K562 (cell line): ENCODE results near the gene RIPK3. TPM values are rescaled to one million over a fixed set of nuclear protein-coding genes. Genes with fewer than 3 reads are reported as not detected.

ENCODE experiments used
- ATAC-seq: fragments of 200-7000 bp; cut with Tn5 transposase; 3 replicates; pipeline ENCODE4 v1.9.1; 2020; ENCODE audit warnings: moderate library complexity
- BruUV-seq: library from RNA; stranded (reverse); fragments of 400-500 nt; replicated peaks from 2 replicates; lab custom pipeline; 2021; lab: Mats Ljungman, UMichigan
- CTCF ChIA-PET: fragments of 300-600 bp; formaldehyde crosslinking; extraction: SDS; loops from one replicate; lab custom pipeline; 2021; ENCODE audit warnings: low intra/inter-chr PET ratio; lab: Yijun Ruan, JAX
- POLR2A ChIA-PET: fragments of 300-600, 350-650 bp; sonication (Branson Sonifier 250); formaldehyde crosslinking; extraction: SDS; loops from one replicate; lab custom pipeline; 2021; ENCODE audit warnings: antibody characterized with exemption, inconsistent platforms; lab: Yijun Ruan, JAX
- DNase-seq, 4 experiments: peaks; one replicate each; pipeline versions ENCODE4 v3.0.0 to v3.0.0-alpha.2; 2011 to 2018; ENCODE audit warnings: low spot score in 3 of 4, mixed read lengths in 3 of 4; ENCODE audit errors: extremely low read depth in 1 of 4
- FAIRE-seq: peaks from 2 replicates; lab custom pipeline; 2011; peaks lifted over from hg19 to GRCh38; lab: Jason Lieb, UNC
- H2AFZ ChIP-seq: 2 replicates; pipeline ENCODE4 v1.6.0; 2011; ENCODE audit warnings: low read depth, low read length, control low read depth, inconsistent platforms
- H3K27ac ChIP-seq: fragments of 200-600 bp; 3 replicates; pipeline ENCODE4 v1.8.0; 2011; ENCODE audit warnings: low read depth, mild to moderate bottlenecking, control low read depth, inconsistent platforms, low read length, moderate library complexity, mixed read lengths; ENCODE audit errors: extremely low read depth
- H3K27me3 ChIP-seq, 2 experiments: fragments of 300-600 bp in 1 of 2; 2 replicates in 1 of 2; 3 replicates in 1 of 2; pipeline versions ENCODE4 v1.6.0 to v1.8.0; 2011; ENCODE audit warnings: inconsistent platforms in 2 of 2, low read length in 2 of 2, mild to moderate bottlenecking in 1 of 2, mixed read lengths in 1 of 2, moderate library complexity in 1 of 2; ENCODE audit not compliant: control insufficient read depth in 2 of 2, insufficient read depth in 2 of 2
- H3K36me3 ChIP-seq: fragments of 300-600 bp; 3 replicates; pipeline ENCODE4 v1.8.0; 2011; ENCODE audit warnings: mild to moderate bottlenecking, low read length, inconsistent platforms; ENCODE audit not compliant: control insufficient read depth, insufficient read depth
- H3K4me1 ChIP-seq, 2 experiments: fragments of 200-600 bp in 1 of 2; replicated peaks in 1 of 2; 2 replicates in 1 of 2; 3 replicates in 1 of 2; pipeline versions ENCODE4 v1.5.1 to v1.8.0; 2011; ENCODE audit warnings: inconsistent platforms in 2 of 2, low read length in 2 of 2, mild to moderate bottlenecking in 1 of 2, mixed read lengths in 1 of 2, moderate library complexity in 1 of 2; ENCODE audit not compliant: control insufficient read depth in 2 of 2, insufficient read depth in 2 of 2
- H3K4me2 ChIP-seq: 2 replicates; pipeline ENCODE4 v1.6.1; 2011; ENCODE audit warnings: low read length, control low read depth, inconsistent platforms, mixed read lengths; ENCODE audit not compliant: insufficient read depth
- H3K4me3 ChIP-seq: fragments of 200-600 bp; sonication (generic), shearing (Covaris generic); 2 replicates; pipeline ENCODE4 v1.5.1; 2016; ENCODE audit warnings: control low read depth, inconsistent platforms
- H3K79me2 ChIP-seq: fragments of 200-600 bp; 3 replicates; pipeline ENCODE4 v1.8.0; 2011; ENCODE audit warnings: low read length, inconsistent platforms; ENCODE audit not compliant: control insufficient read depth, insufficient read depth
- H3K9ac ChIP-seq, 2 experiments: 2 replicates each; pipeline versions ENCODE4 v1.6.0 to v1.6.1; 2011; ENCODE audit warnings: low read depth in 2 of 2, low read length in 2 of 2, control low read depth in 1 of 2, inconsistent platforms in 1 of 2, mild to moderate bottlenecking in 1 of 2, mixed read lengths in 1 of 2; ENCODE audit not compliant: insufficient read depth in 1 of 2
- H3K9me1 ChIP-seq: one replicate; pipeline ENCODE4 v1.6.0; 2011; ENCODE audit warnings: inconsistent platforms, mild to moderate bottlenecking, low read length, moderate library complexity; ENCODE audit not compliant: control insufficient read depth, insufficient read depth
- H3K9me3 ChIP-seq: replicated peaks from 2 replicates; pipeline ENCODE4 v1.5.1; 2011; ENCODE audit warnings: low read depth, low read length, inconsistent platforms; ENCODE audit not compliant: control insufficient read depth, insufficient read depth
- H4K20me1 ChIP-seq: replicated peaks from 2 replicates; pipeline ENCODE4 v1.6.1; 2011; ENCODE audit warnings: low read length, inconsistent platforms, mixed read lengths; ENCODE audit not compliant: control insufficient read depth, insufficient read depth
- CREBBP ChIP-seq: IDR thresholded peaks from one replicate; pipeline ENCODE4 v1.6.1; 2012; ENCODE audit warnings: low read depth, mild to moderate bottlenecking, control low read depth, inconsistent platforms, low read length
- CREM ChIP-seq: IDR thresholded peaks from 2 replicates; pipeline ENCODE4 v1.6.1; 2014; ENCODE audit warnings: antibody characterized with exemption, low read depth
- HIVEP1 ChIP-seq: fragments of 250-450 bp; sonication (Bioruptor Pico); IDR thresholded peaks from 2 replicates; pipeline ENCODE4 v1.4.0; 2020; ENCODE audit warnings: mild to moderate bottlenecking
- HSF4 ChIP-seq: fragments of 250-450 bp; sonication (Bioruptor Pico); IDR thresholded peaks from 2 replicates; pipeline ENCODE4 v2.1.2; 2022; ENCODE audit warnings: mild to moderate bottlenecking, moderate library complexity, borderline replicate concordance
- POLR2A ChIP-seq: fragments of 450-650 bp; conservative IDR thresholded peaks from 2 replicates; pipeline ENCODE4 v1.6.1; 2016
- RAD21 ChIP-seq, 2 experiments: fragments of 250-450 bp in 1 of 2; fragments of 450-650 bp in 1 of 2; sonication (Bioruptor Pico) in 1 of 2; formaldehyde crosslinking in 1 of 2; IDR thresholded peaks in 1 of 2; conservative IDR thresholded peaks in 1 of 2; 2 replicates each; pipeline versions ENCODE4 v1.4.0 to v1.8.0; 2020 to 2022; ENCODE audit warnings: mild to moderate bottlenecking in 2 of 2, moderate library complexity in 1 of 2
- SMC3 ChIP-seq: conservative IDR thresholded peaks from 2 replicates; pipeline ENCODE4 v1.6.1; 2011; ENCODE audit warnings: low read depth, low read length, improper control_type of control experiment; ENCODE audit not compliant: insufficient read depth
- SPI1 ChIP-seq: IDR thresholded peaks from 2 replicates; pipeline ENCODE4 v1.6.1; 2011; ENCODE audit warnings: low read depth, low read length, control low read depth, borderline replicate concordance
- SUPT5H ChIP-seq: fragments of 450-650 bp; IDR thresholded peaks from 2 replicates; pipeline ENCODE4 v1.6.1; 2016
- ZNF263 ChIP-seq: sonication (generic); formaldehyde crosslinking; IDR thresholded peaks from 2 replicates; pipeline ENCODE4 v1.8.0; 2022; ENCODE audit warnings: mild to moderate bottlenecking, missing genetic modification reagents, borderline replicate concordance
- WGBS: fragments of 100-300 bp; shearing (Covaris generic); methylation state at CpG from one replicate; pipeline ENCODE4 v1.1.6; 2016; ENCODE audit warnings: low coverage, mixed read lengths; ENCODE audit not compliant: insufficient coverage; ENCODE audit errors: missing lambda C conversion rate; 5-methylcytosine and 5-hydroxymethylcytosine counted together
- in situ Hi-C: fragments of 300-500 bp; cut with MboI; formaldehyde crosslinking; loops from 4 replicates; pipeline ENCODE4 v1.15.0; 2018; ENCODE audit warnings: inconsistent platforms, mixed read lengths
- intact Hi-C: fragments of 100-400 bp; cut with micrococcal nuclease; formaldehyde crosslinking; loops from 2 replicates; pipeline ENCODE4 v1.14.2; 2022
- polyA plus RNA-seq, 8 experiments: library from polyadenylated mRNA; depleted of rRNA in 4 of 8; stranded (reverse) in 5 of 8; unstranded in 3 of 8; fragments of >200 nt; fragmentation: Nextera tagmentation in 2 of 8; fragmentation: Illumina TruSeq in 1 of 8; extraction: Ambion mirVana in 2 of 8; extraction: Trizol in 1 of 8; gene quantifications; 2 replicates each; pipeline versions ENCODE4 v1.2.1 to v1.2.3, GENCODE V29; 2011 to 2014; ENCODE audit warnings: inconsistent platforms in 1 of 8, missing spikeins in 1 of 8
- total RNA-seq, 7 experiments: library from RNA; depleted of rRNA in 6 of 7; stranded (reverse); fragments of >200 nt in 6 of 7; fragmentation: Illumina TruSeq in 2 of 7; extraction: Trizol in 2 of 7; gene quantifications; 2 replicates each; pipeline versions ENCODE4 v1.2.1 to v1.2.3, GENCODE V29; 2011 to 2021; ENCODE audit warnings: low replicate concordance in 1 of 7
- TF ChIP-seq, protein P1 (sequence below): IDR thresholded peaks from 2 replicates; pipeline ENCODE4 v1.6.1; 2011; ENCODE audit warnings: borderline replicate concordance, low read depth, mild to moderate bottlenecking, moderate library complexity, low read length; ENCODE audit not compliant: insufficient read depth, poor library complexity, severe bottlenecking
- TF ChIP-seq, protein P2 (sequence below), 3 experiments: IDR thresholded peaks in 2 of 3; conservative IDR thresholded peaks in 1 of 3; 2 replicates each; pipeline ENCODE4 v1.5.1; 2011 to 2012; ENCODE audit warnings: low read length in 3 of 3, mild to moderate bottlenecking in 3 of 3, control low read depth in 2 of 3, improper control_type of control experiment in 1 of 3, inconsistent platforms in 1 of 3, low read depth in 1 of 3, mixed read lengths in 1 of 3, moderate library complexity in 1 of 3; ENCODE audit not compliant: insufficient read depth in 2 of 3
- TF ChIP-seq, protein P3 (sequence below): sonication (generic); formaldehyde crosslinking; IDR thresholded peaks from 2 replicates; pipeline ENCODE4 v1.8.0; 2022; ENCODE audit warnings: mild to moderate bottlenecking, low read depth, missing genetic modification reagents

The RIPK3 gene
- total and polyA plus RNA-seq, 9 of the 15 experiments (the other 6 are each of a cell fraction or from before 2014, with no cell fraction given) = 0.03 to 0.43 (median 0.28) TPM; not detected in 3

DNA sequence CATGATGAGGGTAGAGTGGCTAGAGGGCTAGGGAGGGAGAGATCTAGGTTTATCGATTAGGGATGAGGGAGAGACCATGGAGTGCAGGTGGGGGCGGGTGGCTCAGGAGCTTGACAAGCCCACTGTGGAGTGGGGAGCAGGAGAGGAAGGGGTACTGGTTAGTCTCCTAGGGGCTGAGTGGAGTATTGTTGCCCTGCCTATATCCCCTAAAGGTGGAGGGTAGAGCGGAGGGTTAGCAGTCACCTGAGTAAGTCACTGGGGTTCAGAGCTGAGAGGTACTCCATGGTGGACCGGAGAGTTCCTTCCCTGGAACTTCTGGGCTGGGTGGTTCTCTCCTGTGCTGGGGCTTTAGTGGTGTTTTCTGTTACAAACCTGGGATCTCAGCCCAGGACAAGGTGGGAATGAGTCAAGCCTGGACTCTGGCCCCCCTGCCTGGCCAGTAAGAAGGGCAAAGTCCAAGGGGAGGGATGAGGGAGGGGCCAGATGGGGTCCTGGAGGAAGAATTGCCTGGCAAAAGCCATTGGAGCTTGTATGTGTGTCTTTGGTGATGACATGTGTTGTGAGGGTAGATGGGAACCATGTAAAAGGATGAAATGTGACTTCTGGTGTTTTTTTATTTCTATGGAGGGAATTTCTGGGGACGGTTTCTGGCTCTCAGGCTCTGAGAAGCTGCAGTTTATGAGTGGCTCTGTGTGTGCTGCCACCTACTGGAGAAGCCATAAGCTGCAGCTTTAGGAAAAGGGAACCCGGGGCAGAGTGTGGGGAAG lies 32.0 kb downstream of the RIPK3 start, which contains the start of gene CIDEB:
CIDEB (minus strand) TSS at position 403 of the 767 bp plus-strand sequence; CDS start at position 284, 119 bp downstream.
- Histone ChIP-seq H3K9me3 (no peaks in the 10 kb centered on the region), H3K27me3 (no peaks in the 10 kb centered on the region), H3K4me3 (no peak within 1 kb of the TSS), H3K9ac (0 out of 4 replicates have a peak within 1 kb of the TSS, but pooled peaks of 1 of the 2 experiments have one; percentile 7), H3K4me2 (no peak within 1 kb of the TSS), H4K20me1 (no peaks in the 10 kb centered on the region), H3K79me2 (no peaks in the 10 kb centered on the region), H2AFZ (no peak within 1 kb of the TSS), H3K9me1 (no peaks in the 10 kb centered on the region), H3K36me3 (peaks cover 71% of the 10 kb centered on the region; the same call in 2 of the 3 replicates), H3K27ac (no peak within 1 kb of the TSS), H3K4me1 (peaks cover 0 to 4% of the 10 kb centered on the region in 2 experiments; a peak in 2 of 5 replicates)
- DNase-seq (peak; percentile 42 to 62 (median 52)), ATAC-seq (peak; percentile 92), FAIRE-seq (peak; percentile 82)
- no TSS peak for BruUV-seq
- WGBS = 51% methylated on average over 5 of the region's 6 CpGs
- 0 out of 2 replicates have a peak, but pooled peaks have one; percentile 30 for TF ChIP-seq SMC3
- TF ChIP-seq CREBBP = no peak
- TF ChIP-seq CREM = peak; percentile 6; the same call in 1 of the 2 replicates
- no peak for TF ChIP-seq HIVEP1 (CRISPR knock-in tag)
- peak; percentile 2; the same call in 1 of the 2 replicates for TF ChIP-seq SUPT5H
- TF ChIP-seq, protein P1, sequence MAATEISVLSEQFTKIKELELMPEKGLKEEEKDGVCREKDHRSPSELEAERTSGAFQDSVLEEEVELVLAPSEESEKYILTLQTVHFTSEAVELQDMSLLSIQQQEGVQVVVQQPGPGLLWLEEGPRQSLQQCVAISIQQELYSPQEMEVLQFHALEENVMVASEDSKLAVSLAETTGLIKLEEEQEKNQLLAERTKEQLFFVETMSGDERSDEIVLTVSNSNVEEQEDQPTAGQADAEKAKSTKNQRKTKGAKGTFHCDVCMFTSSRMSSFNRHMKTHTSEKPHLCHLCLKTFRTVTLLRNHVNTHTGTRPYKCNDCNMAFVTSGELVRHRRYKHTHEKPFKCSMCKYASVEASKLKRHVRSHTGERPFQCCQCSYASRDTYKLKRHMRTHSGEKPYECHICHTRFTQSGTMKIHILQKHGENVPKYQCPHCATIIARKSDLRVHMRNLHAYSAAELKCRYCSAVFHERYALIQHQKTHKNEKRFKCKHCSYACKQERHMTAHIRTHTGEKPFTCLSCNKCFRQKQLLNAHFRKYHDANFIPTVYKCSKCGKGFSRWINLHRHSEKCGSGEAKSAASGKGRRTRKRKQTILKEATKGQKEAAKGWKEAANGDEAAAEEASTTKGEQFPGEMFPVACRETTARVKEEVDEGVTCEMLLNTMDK = peak; percentile 67
- TF ChIP-seq ZNF263 (CRISPR knock-in tag) = 0 out of 2 replicates have a peak, but pooled peaks have one; percentile 19
- 0 out of 2 replicates have a peak, but pooled peaks have one; percentile 29 for TF ChIP-seq POLR2A
- peak; percentile 34 to 52; a peak in 3 of 4 replicates for TF ChIP-seq RAD21 (CRISPR knock-in tag; conservative IDR thresholded peaks at IDR 0.05 in 1 of 2, IDR thresholded peaks at IDR 0.05 in 1 of 2)
- TF ChIP-seq, protein P2, sequence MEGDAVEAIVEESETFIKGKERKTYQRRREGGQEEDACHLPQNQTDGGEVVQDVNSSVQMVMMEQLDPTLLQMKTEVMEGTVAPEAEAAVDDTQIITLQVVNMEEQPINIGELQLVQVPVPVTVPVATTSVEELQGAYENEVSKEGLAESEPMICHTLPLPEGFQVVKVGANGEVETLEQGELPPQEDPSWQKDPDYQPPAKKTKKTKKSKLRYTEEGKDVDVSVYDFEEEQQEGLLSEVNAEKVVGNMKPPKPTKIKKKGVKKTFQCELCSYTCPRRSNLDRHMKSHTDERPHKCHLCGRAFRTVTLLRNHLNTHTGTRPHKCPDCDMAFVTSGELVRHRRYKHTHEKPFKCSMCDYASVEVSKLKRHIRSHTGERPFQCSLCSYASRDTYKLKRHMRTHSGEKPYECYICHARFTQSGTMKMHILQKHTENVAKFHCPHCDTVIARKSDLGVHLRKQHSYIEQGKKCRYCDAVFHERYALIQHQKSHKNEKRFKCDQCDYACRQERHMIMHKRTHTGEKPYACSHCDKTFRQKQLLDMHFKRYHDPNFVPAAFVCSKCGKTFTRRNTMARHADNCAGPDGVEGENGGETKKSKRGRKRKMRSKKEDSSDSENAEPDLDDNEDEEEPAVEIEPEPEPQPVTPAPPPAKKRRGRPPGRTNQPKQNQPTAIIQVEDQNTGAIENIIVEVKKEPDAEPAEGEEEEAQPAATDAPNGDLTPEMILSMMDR (IDR thresholded peaks at IDR 0.05 in 2 of 3, conservative IDR thresholded peaks at IDR 0.05 in 1 of 3; ENCODE audit: insufficient read depth in 2 of 3, low read depth in 1 of 3, low read length in 3 of 3) = peak; percentile 71 to 80 (median 72)
- peak; percentile 84 for TF ChIP-seq SPI1
- no peak for TF ChIP-seq HSF4 (CRISPR knock-in tag)
- TF ChIP-seq, protein P3, sequence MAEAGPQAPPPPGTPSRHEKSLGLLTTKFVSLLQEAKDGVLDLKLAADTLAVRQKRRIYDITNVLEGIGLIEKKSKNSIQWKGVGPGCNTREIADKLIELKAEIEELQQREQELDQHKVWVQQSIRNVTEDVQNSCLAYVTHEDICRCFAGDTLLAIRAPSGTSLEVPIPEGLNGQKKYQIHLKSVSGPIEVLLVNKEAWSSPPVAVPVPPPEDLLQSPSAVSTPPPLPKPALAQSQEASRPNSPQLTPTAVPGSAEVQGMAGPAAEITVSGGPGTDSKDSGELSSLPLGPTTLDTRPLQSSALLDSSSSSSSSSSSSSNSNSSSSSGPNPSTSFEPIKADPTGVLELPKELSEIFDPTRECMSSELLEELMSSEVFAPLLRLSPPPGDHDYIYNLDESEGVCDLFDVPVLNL (CRISPR knock-in tag) = no peak
- intact Hi-C loops (no loop called here), in situ Hi-C loops (no loop called here)
- ChIA-PET CTCF (interaction anchor here (1.2 kb wide), 1 partner anchor 65 kb away, joined by 5 read pairs; the partner anchor contains the start of gene TINF2), POLR2A (interaction anchor here (0.5 to 1.8 kb wide), 11 partner anchors 8 to 468 kb away, joined by 3 to 6 read pairs (median 3); partner anchors contain the start of gene TINF2)
